BLaER1 (cell line): Measurements from ENCODE around the gene CLSTN1.
"Not testable (repeated sequence)": the region's sequence is repeated elsewhere in the genome, so short reads cannot be mapped to it uniquely, and the experiment has no call there.

ENCODE experiments used
- H3K27ac ChIP-seq: shearing (Covaris generic); formaldehyde crosslinking; 2 replicates; pipeline ENCODE4 v1.8.1; 2022
- H3K27me3 ChIP-seq: shearing (Covaris generic); formaldehyde crosslinking; 2 replicates; pipeline ENCODE4 v1.8.1; 2022
- H3K36me3 ChIP-seq: shearing (Covaris generic); formaldehyde crosslinking; 2 replicates; pipeline ENCODE4 v1.8.1; 2022
- H3K4me1 ChIP-seq: shearing (Covaris generic); formaldehyde crosslinking; 2 replicates; pipeline ENCODE4 v1.8.1; 2022
- H3K4me2 ChIP-seq: shearing (Covaris generic); formaldehyde crosslinking; 2 replicates; pipeline ENCODE4 v1.8.1; 2022
- H3K4me3 ChIP-seq: shearing (Covaris generic); formaldehyde crosslinking; 2 replicates; pipeline ENCODE4 v1.8.1; 2022
- H3K9ac ChIP-seq: shearing (Covaris generic); formaldehyde crosslinking; 2 replicates; pipeline ENCODE4 v1.8.1; 2022
- H3K9me3 ChIP-seq: shearing (Covaris generic); formaldehyde crosslinking; 2 replicates; pipeline ENCODE4 v1.8.1; 2022
- H4K20me1 ChIP-seq: shearing (Covaris generic); formaldehyde crosslinking; 2 replicates; pipeline ENCODE4 v1.8.1; 2022
- Cebpa-rat ChIP-seq: shearing (Covaris generic); IDR thresholded peaks from 2 replicates; pipeline ENCODE4 v1.8.1; 2022

CLSTN1 gene

DNA sequence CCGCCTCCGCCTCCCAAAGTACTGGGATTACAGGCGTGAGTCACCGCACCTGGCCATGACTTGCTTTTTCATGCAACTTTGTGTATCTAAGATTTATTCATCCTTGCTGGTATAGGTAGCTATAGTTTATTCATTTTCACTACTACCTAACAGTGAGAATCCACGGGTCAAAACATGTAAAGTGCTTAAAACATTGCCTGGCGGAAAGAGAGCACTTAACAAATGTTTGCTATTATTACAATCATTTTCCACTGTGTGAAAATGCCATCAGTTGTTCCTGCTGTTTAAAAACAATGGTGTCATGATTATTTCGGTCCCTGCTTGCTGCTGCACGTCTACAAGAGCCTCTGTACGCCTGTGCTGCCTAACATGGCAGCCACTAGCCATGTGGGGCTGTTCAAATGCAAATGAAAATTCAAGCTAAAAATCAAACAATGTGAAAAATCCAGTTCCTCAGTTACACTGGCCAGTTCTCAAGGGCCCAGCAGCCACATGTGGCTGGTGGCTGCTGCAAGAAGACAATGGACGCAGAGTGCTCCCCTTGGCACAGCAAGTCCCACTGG lies 65.1 kb downstream of the CLSTN1 start:
- Histone ChIP-seq H3K36me3 (peaks cover 69% of the 10 kb centered on the region), H3K9ac (no peak overlapping the region), H3K9me3 (no peaks in the 10 kb centered on the region), H3K4me2 (no peak overlapping the region), H3K4me3 (no peak overlapping the region), H3K27me3 (no peaks in the 10 kb centered on the region), H4K20me1 (peaks cover 98% of the 10 kb centered on the region), H3K4me1 (peaks cover 37% of the 10 kb centered on the region), H3K27ac (no peak overlapping the region)
- TF ChIP-seq Cebpa-rat: no peak

DNA sequence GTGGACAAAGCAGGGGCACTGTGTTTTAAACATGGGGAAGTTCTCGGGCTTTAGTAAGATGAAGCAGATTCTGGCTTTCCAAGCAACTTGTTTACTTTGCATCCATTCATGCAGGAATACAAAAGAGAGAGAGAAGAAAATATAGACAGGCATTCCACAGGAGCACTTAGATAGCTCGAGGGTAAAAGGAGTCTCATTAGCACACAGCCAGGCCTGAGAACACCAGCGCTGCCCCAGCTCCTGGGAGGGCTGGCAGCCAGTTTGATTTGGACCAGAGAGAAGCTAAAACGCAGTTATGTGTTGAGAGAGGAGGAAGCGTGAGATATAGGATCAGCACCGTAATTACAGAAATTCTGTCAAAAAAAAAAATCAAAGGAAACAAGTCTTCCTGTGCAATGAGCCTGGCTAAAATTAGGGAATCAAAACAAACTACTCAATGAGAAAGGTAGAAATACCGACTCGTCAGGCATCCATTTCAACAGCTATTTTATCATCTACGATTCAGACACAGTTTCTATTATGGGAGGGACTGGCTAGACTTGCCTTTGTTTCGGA lies 68.2 kb downstream of the CLSTN1 start:
- no peak for TF ChIP-seq Cebpa-rat
- H3K4me2 ChIP-seq: no peak overlapping the region
- H3K4me1 ChIP-seq: peaks cover 6% of the 10 kb centered on the region
- H3K4me3 ChIP-seq: no peak overlapping the region
- no peaks in the 10 kb centered on the region for H3K9me3 ChIP-seq
- no peak overlapping the region for H3K9ac ChIP-seq
- no peaks in the 10 kb centered on the region for H3K27me3 ChIP-seq
- H3K27ac ChIP-seq: no peak overlapping the region
- H3K36me3 ChIP-seq: peaks cover 80% of the 10 kb centered on the region
- H4K20me1 ChIP-seq: peaks cover 86% of the 10 kb centered on the region

DNA sequence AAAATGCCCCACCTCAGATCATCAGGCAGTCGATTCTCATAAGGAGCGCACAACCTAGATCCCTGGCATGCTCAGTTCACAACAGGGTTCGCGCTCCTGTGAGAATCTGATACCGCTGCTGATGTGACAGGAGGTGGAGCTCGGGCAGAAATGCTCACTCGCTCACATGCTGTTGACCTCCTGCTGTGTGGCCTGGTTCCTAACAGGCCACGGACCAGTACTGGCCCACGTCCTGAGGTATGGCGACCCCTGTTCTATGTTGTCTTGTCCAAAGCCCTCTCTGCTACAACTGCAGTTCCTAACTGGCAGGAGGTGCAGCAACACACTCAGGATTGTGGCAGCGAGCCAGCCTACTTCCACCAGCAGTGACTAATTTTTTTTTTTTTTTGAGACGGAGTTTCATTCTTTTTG lies 70.6 kb downstream of the CLSTN1 start:
- H3K4me1 ChIP-seq: no peaks in the 10 kb centered on the region
- TF ChIP-seq Cebpa-rat: no peak
- H3K27me3 ChIP-seq: no peaks in the 10 kb centered on the region
- H3K27ac ChIP-seq: no peak overlapping the region
- no peaks in the 10 kb centered on the region for H3K9me3 ChIP-seq
- H3K4me3 ChIP-seq: no peak overlapping the region
- peaks cover 62% of the 10 kb centered on the region for H4K20me1 ChIP-seq
- peaks cover 81% of the 10 kb centered on the region for H3K36me3 ChIP-seq
- H3K4me2 ChIP-seq: no peak overlapping the region
- no peak overlapping the region for H3K9ac ChIP-seq

DNA sequence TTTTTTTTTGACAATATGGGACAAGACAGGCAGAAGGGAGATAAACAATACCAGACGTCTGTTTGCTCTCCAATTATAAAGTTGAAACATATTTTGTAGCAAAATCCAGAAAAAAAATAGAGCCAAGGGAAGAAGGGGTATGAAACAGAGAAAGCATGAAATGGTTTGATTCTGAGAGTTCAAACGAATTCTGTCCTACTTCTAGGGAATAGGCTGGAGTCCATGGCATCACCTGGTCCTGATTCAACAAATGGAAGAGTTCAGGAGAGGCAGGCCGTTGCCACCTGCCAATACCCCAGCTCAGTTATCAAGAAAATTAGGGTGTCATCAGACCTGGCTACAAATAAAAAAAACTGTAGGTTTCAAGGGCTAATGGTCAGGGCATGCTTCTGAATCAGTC lies 71.8 kb downstream of the CLSTN1 start:
- Histone ChIP-seq H3K9ac (no peak overlapping the region), H3K27ac (no peak overlapping the region; the same call in 1 of the 2 replicates)
- TF ChIP-seq Cebpa-rat: no peak

DNA sequence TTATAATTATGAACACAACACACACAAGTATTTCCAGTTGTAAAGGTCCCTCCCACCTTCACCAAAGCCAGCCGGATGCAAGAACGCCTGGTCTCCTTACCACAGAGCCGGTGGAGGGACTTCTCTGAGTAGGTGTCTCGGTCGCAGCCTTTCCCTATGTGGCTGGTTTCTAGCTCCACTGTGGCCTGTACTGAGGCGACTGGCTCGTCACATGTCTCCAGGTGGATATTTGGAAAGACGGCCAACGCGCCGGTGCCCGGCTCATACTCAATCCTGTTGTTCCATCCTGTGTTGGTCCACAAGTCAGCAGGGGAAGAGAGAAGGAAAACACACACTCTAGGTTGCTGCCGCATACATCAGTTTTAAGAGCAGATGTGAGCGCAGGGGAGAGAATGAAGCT lies 74.4 kb downstream of the CLSTN1 start:
- H3K36me3 ChIP-seq: peaks cover 100% of the 10 kb centered on the region
- no peak for TF ChIP-seq Cebpa-rat

More for the DNA sequence above, 71.8 kb downstream of the CLSTN1 start:
- no peak overlapping the region for H3K4me3 ChIP-seq
- no peaks in the 10 kb centered on the region for H3K9me3 ChIP-seq
- H3K4me2 ChIP-seq: no peak overlapping the region
- no peaks in the 10 kb centered on the region for H3K4me1 ChIP-seq
- H3K36me3 ChIP-seq: peaks cover 88% of the 10 kb centered on the region
- no peaks in the 10 kb centered on the region for H3K27me3 ChIP-seq
- H4K20me1 ChIP-seq: peaks cover 50% of the 10 kb centered on the region

DNA sequence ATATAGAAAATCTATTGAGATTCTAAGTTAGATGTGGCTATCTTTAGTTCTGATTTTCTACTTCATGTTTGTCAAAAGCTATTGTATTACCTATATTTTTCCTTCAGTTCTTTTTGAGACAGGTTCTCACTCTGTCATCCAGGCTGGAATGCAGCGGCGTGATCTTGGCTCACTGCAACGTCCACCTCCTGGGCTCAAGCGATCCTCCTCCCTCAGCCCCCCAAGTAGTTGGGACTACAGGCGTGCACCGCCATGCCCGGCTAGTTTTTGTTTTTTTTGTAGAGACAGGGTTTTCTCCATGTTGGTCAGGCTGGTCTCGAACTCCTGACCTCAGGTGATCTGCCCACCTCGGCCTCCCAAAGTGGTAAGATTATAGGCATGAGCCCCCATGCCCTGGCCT lies 75.4 kb downstream of the CLSTN1 start:
- not testable (repeated sequence) for H3K27me3 ChIP-seq, H3K9me3 ChIP-seq, H3K4me2 ChIP-seq, H3K4me3 ChIP-seq, H3K9ac ChIP-seq, H3K4me1 ChIP-seq, H3K27ac ChIP-seq
- H3K36me3 ChIP-seq: peaks cover 100% of the 10 kb centered on the region
- peaks cover 16% of the 10 kb centered on the region for H4K20me1 ChIP-seq

More for the DNA sequence above, 74.4 kb downstream of the CLSTN1 start:
- no peak overlapping the region for H3K4me2 ChIP-seq
- H3K27ac ChIP-seq: no peak overlapping the region
- no peak overlapping the region for H3K4me3 ChIP-seq
- H3K9ac ChIP-seq: no peak overlapping the region
- no peaks in the 10 kb centered on the region for H3K4me1 ChIP-seq
- H4K20me1 ChIP-seq: peaks cover 24% of the 10 kb centered on the region
- no peaks in the 10 kb centered on the region for H3K9me3 ChIP-seq
- no peaks in the 10 kb centered on the region for H3K27me3 ChIP-seq

DNA sequence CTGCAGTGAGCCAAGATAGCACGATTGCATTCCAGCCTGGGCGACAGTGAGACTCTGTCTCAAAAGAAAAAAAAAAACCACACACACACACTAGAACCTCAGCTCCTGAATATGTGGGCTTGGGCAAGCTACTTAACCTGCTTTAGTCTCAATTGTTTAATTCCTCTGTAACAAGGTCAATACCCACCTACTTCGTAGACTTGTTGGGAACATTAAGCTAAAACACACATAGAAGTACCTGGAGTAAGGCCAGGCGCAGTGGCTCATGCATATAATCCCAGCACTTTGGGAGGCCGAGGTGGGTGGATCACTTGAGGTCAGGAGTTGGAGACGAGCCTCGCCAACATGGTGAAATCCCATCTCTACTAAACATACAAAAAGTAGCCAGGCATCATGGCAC lies 77.1 kb downstream of the CLSTN1 start:
- no peaks in the 10 kb centered on the region for H3K4me1 ChIP-seq
- H3K4me2 ChIP-seq: no peak overlapping the region
- H3K27ac ChIP-seq: no peak overlapping the region
- no peak overlapping the region for H3K4me3 ChIP-seq
- no peaks in the 10 kb centered on the region for H4K20me1 ChIP-seq
- TF ChIP-seq Cebpa-rat: no peak
- H3K9ac ChIP-seq: no peak overlapping the region
- peaks cover 100% of the 10 kb centered on the region for H3K36me3 ChIP-seq
- no peaks in the 10 kb centered on the region for H3K9me3 ChIP-seq
- no peaks in the 10 kb centered on the region for H3K27me3 ChIP-seq

DNA sequence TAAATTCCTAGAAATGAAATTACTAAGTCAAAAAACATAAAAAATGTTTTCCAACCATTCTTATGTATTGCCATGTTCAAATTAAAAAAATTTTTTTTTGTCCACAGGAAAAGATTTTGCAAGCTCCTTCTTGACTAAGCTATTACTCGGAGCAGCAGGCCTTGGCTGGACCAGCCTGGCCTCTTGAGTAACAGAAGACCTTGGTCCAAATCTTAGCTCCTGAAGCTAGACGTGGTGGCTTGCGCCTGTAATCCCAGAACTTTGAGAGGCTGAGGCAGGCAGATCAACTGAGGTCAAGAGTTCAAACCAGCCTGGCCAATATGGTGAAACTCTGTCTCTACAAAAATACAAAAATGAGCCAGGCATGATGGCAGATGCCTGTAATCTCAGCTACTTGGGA lies 77.6 kb downstream of the CLSTN1 start:
- peaks cover 100% of the 10 kb centered on the region for H3K36me3 ChIP-seq
- no peaks in the 10 kb centered on the region for H3K4me1 ChIP-seq
- no peak for TF ChIP-seq Cebpa-rat
- no peak overlapping the region for H3K4me3 ChIP-seq
- no peaks in the 10 kb centered on the region for H4K20me1 ChIP-seq
- H3K27ac ChIP-seq: no peak overlapping the region
- H3K9me3 ChIP-seq: no peaks in the 10 kb centered on the region
- no peak overlapping the region for H3K4me2 ChIP-seq
- no peak overlapping the region for H3K9ac ChIP-seq
- no peaks in the 10 kb centered on the region for H3K27me3 ChIP-seq

DNA sequence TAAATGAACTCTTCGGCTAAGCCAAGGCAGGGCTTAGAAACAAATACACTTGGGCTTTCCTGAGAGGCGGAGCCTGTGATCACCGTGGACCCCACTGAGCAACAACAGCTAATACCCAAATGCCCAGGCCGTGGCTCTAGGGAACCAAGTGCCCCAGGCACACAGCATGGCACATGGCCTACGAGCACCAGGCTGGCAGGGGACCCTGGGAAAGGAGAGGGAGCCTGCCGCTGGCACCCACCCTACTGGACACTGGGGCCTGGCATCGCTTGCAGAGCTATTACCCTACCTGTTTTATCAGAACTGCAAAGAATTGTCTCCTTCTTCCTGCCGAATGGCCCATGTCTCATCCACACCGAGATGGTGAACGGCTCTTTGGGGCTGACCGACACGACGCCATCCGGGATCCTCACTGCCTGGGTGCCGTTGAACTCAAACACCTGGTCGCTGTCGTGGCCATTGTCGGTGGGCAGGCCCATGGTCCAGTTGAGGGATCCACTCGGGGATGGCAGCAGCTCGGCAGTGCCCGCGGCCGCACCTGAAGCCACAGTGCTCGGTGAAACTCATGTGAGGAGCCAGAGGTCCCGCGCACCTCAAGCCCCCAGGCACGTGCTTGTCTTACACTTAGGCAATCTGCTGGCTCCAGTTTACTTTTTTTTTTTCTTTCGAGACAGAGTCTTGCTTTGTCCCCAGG lies 79.5 kb downstream of the CLSTN1 start:
- peaks cover 100% of the 10 kb centered on the region for H3K36me3 ChIP-seq
- no peak overlapping the region for H3K9ac ChIP-seq
- no peaks in the 10 kb centered on the region for H3K4me1 ChIP-seq
- TF ChIP-seq Cebpa-rat: no peak
- H3K4me2 ChIP-seq: no peak overlapping the region
- H4K20me1 ChIP-seq: no peaks in the 10 kb centered on the region
- H3K9me3 ChIP-seq: no peaks in the 10 kb centered on the region
- no peaks in the 10 kb centered on the region for H3K27me3 ChIP-seq
- H3K27ac ChIP-seq: no peak overlapping the region
- no peak overlapping the region for H3K4me3 ChIP-seq

DNA sequence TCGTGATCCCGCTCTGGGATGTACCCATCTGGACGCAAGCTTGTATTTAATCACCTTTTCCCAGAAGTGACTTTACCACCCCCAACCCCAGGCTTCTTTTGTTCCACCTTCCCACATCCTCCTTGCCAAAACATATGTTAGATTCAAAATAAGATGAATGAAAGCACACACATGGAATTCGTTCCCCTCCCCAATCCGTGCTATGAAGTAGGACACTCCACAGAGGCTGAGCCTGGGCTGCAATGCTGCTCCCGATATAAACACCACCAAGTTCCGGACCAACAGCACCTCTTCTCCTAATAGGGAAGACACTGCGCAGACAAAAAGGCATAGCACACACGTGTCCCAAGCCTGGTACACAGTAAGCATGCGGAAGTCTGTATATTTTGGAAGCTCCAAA lies 86.1 kb downstream of the CLSTN1 start:
- Histone ChIP-seq H3K4me2 (peak overlapping the region; percentile 87), H3K9ac (no peak overlapping the region), H3K4me3 (no peak overlapping the region), H3K27me3 (no peaks in the 10 kb centered on the region), H3K4me1 (peaks cover 62% of the 10 kb centered on the region), H4K20me1 (peaks cover 46% of the 10 kb centered on the region), H3K9me3 (0 out of 2 replicates have a peak, but pooled peaks cover 8% of the 10 kb centered on the region), H3K36me3 (peaks cover 96% of the 10 kb centered on the region), H3K27ac (0 out of 2 replicates have a peak overlapping the region, but pooled peaks have one; percentile 5)
- TF ChIP-seq Cebpa-rat: no peak
